Activated naive CD4-positive, alpha-beta T cell treated with anti-CD3 and anti-CD28 coated beads, Interleukin-2, amount 50 U/mL, for 24 hours (primary cell): ENCODE measurements around the gene LAD1.

Experiments
- H3K27ac Mint-ChIP-seq: one replicate; pipeline ENCODE4 v1.8.0; 2021; ENCODE audit warnings: mild to moderate bottlenecking, mixed read lengths
- H3K27me3 Mint-ChIP-seq: one replicate; pipeline ENCODE4 v1.8.0; 2021; ENCODE audit warnings: mixed read lengths
- H3K36me3 Mint-ChIP-seq: one replicate; pipeline ENCODE4 v1.8.0; 2021; ENCODE audit warnings: mixed read lengths
- H3K4me1 Mint-ChIP-seq: one replicate; pipeline ENCODE4 v1.8.0; 2021; ENCODE audit warnings: mixed read lengths
- H3K4me3 Mint-ChIP-seq: one replicate; pipeline ENCODE4 v1.8.0; 2021; ENCODE audit warnings: mild to moderate bottlenecking, mixed read lengths
- H3K9me3 Mint-ChIP-seq: one replicate; pipeline ENCODE4 v1.8.0; 2021; ENCODE audit warnings: mixed read lengths

LAD1 gene

GRCh38 chr1:201366696-201367095 lies 32.4 kb downstream of the LAD1 start:
- Mint-ChIP-seq H3K27me3 (peaks cover under 1% of the 10 kb centered on the region), H3K4me3 (no peak overlapping the region), H3K4me1 (no peaks in the 10 kb centered on the region), H3K36me3 (no peaks in the 10 kb centered on the region), H3K9me3 (no peaks in the 10 kb centered on the region), H3K27ac (no peak overlapping the region)

- H3K4me1 Mint-ChIP-seq = no peaks in the 10 kb centered on the region
- no peaks in the 10 kb centered on the region for H3K9me3 Mint-ChIP-seq
- H3K36me3 Mint-ChIP-seq = no peaks in the 10 kb centered on the region
- peaks cover 1% of the 10 kb centered on the region for H3K27me3 Mint-ChIP-seq
- H3K27ac Mint-ChIP-seq = no peak overlapping the region
- no peak overlapping the region for H3K4me3 Mint-ChIP-seq
Observed at GRCh38 chr1:201365251-201365650, 33.9 kb downstream of the LAD1 start.

- Mint-ChIP-seq H3K4me1 (no peaks in the 10 kb centered on the region), H3K27ac (no peak overlapping the region), H3K9me3 (no peaks in the 10 kb centered on the region), H3K4me3 (no peak overlapping the region), H3K36me3 (no peaks in the 10 kb centered on the region), H3K27me3 (peaks cover 1% of the 10 kb centered on the region)
Observed at GRCh38 chr1:201364808-201365105, 34.4 kb downstream of the LAD1 start.

- no peaks in the 10 kb centered on the region for H3K4me1 Mint-ChIP-seq
- H3K27me3 Mint-ChIP-seq = peaks cover 1% of the 10 kb centered on the region
- H3K4me3 Mint-ChIP-seq = no peak overlapping the region
- H3K27ac Mint-ChIP-seq = no peak overlapping the region
- H3K36me3 Mint-ChIP-seq = no peaks in the 10 kb centered on the region
- no peaks in the 10 kb centered on the region for H3K9me3 Mint-ChIP-seq
Observed at GRCh38 chr1:201363467-201363866, 35.7 kb downstream of the LAD1 start.

GRCh38 chr1:201362906-201363305 lies 36.2 kb downstream of the LAD1 start:
- Mint-ChIP-seq H3K27ac (no peak overlapping the region), H3K27me3 (peaks cover 1% of the 10 kb centered on the region), H3K9me3 (no peaks in the 10 kb centered on the region), H3K36me3 (no peaks in the 10 kb centered on the region), H3K4me3 (no peak overlapping the region), H3K4me1 (no peaks in the 10 kb centered on the region)

GRCh38 chr1:201361652-201362504 lies 37.2 kb downstream of the LAD1 start:
- Mint-ChIP-seq H3K9me3 (no peaks in the 10 kb centered on the region), H3K36me3 (no peaks in the 10 kb centered on the region), H3K4me1 (no peaks in the 10 kb centered on the region), H3K27ac (no peak overlapping the region), H3K27me3 (peaks cover 1% of the 10 kb centered on the region), H3K4me3 (no peak overlapping the region)

GRCh38 chr1:201360901-201361651 lies 38.0 kb downstream of the LAD1 start:
- Mint-ChIP-seq H3K9me3 (no peaks in the 10 kb centered on the region), H3K27me3 (peaks cover 1% of the 10 kb centered on the region), H3K27ac (no peak overlapping the region), H3K36me3 (no peaks in the 10 kb centered on the region), H3K4me3 (no peak overlapping the region), H3K4me1 (no peaks in the 10 kb centered on the region)

- H3K9me3 Mint-ChIP-seq = no peaks in the 10 kb centered on the region
- H3K27me3 Mint-ChIP-seq = peaks cover 1% of the 10 kb centered on the region
- no peaks in the 10 kb centered on the region for H3K4me1 Mint-ChIP-seq
- H3K36me3 Mint-ChIP-seq = no peaks in the 10 kb centered on the region
- H3K4me3 Mint-ChIP-seq = no peak overlapping the region
- H3K27ac Mint-ChIP-seq = no peak overlapping the region
Observed at GRCh38 chr1:201360486-201360885, 38.6 kb downstream of the LAD1 start.

GRCh38 chr1:201359873-201360210 lies 39.3 kb downstream of the LAD1 start:
- H3K36me3 Mint-ChIP-seq = no peaks in the 10 kb centered on the region
- H3K4me1 Mint-ChIP-seq = no peaks in the 10 kb centered on the region
- H3K27ac Mint-ChIP-seq = no peak overlapping the region
- H3K9me3 Mint-ChIP-seq = no peaks in the 10 kb centered on the region
- H3K4me3 Mint-ChIP-seq = no peak overlapping the region
- peaks cover 1% of the 10 kb centered on the region for H3K27me3 Mint-ChIP-seq

GRCh38 chr1:201359031-201359872 lies 39.9 kb downstream of the LAD1 start:
- Mint-ChIP-seq H3K27ac (no peak overlapping the region), H3K27me3 (peaks cover 1% of the 10 kb centered on the region), H3K4me3 (no peak overlapping the region), H3K4me1 (no peaks in the 10 kb centered on the region), H3K9me3 (no peaks in the 10 kb centered on the region), H3K36me3 (no peaks in the 10 kb centered on the region)

GRCh38 chr1:201358596-201358995 lies 40.5 kb downstream of the LAD1 start:
- Mint-ChIP-seq H3K36me3 (no peaks in the 10 kb centered on the region), H3K27ac (no peak overlapping the region), H3K9me3 (no peaks in the 10 kb centered on the region), H3K27me3 (peaks cover 1% of the 10 kb centered on the region), H3K4me3 (no peak overlapping the region), H3K4me1 (no peaks in the 10 kb centered on the region)

- no peak overlapping the region for H3K27ac Mint-ChIP-seq
- H3K4me3 Mint-ChIP-seq = no peak overlapping the region
- no peaks in the 10 kb centered on the region for H3K4me1 Mint-ChIP-seq
- H3K9me3 Mint-ChIP-seq = no peaks in the 10 kb centered on the region
- H3K27me3 Mint-ChIP-seq = peaks cover 1% of the 10 kb centered on the region
- no peaks in the 10 kb centered on the region for H3K36me3 Mint-ChIP-seq
Observed at GRCh38 chr1:201357636-201358348, 41.3 kb downstream of the LAD1 start.

- Mint-ChIP-seq H3K36me3 (no peaks in the 10 kb centered on the region), H3K4me3 (no peak overlapping the region), H3K27ac (no peak overlapping the region), H3K4me1 (no peaks in the 10 kb centered on the region), H3K27me3 (peaks cover 1% of the 10 kb centered on the region), H3K9me3 (no peaks in the 10 kb centered on the region)
Observed at GRCh38 chr1:201357211-201357610, 41.9 kb downstream of the LAD1 start.

GRCh38 chr1:201356701-201357100 lies 42.4 kb downstream of the LAD1 start:
- H3K4me1 Mint-ChIP-seq = no peaks in the 10 kb centered on the region
- no peaks in the 10 kb centered on the region for H3K36me3 Mint-ChIP-seq
- H3K27ac Mint-ChIP-seq = no peak overlapping the region
- no peak overlapping the region for H3K4me3 Mint-ChIP-seq
- H3K27me3 Mint-ChIP-seq = peaks cover under 1% of the 10 kb centered on the region
- H3K9me3 Mint-ChIP-seq = no peaks in the 10 kb centered on the region

GRCh38 chr1:201356236-201356635 lies 42.9 kb downstream of the LAD1 start:
- no peaks in the 10 kb centered on the region for H3K9me3 Mint-ChIP-seq
- H3K27ac Mint-ChIP-seq = no peak overlapping the region
- no peaks in the 10 kb centered on the region for H3K36me3 Mint-ChIP-seq
- peaks cover 4% of the 10 kb centered on the region for H3K27me3 Mint-ChIP-seq
- H3K4me3 Mint-ChIP-seq = no peak overlapping the region
- no peaks in the 10 kb centered on the region for H3K4me1 Mint-ChIP-seq
